HCT116 (cell line): Measurements from ENCODE around the gene IRF2BP2.

Experiments
- CTCF ChIP-seq, 3 experiments: fragments of 200-600 bp in 1 of 3; sonication (generic) in 1 of 3; IDR thresholded peaks in 2 of 3; conservative IDR thresholded peaks in 1 of 3; 2 replicates each; pipeline ENCODE4 v1.5.1; 2012 to 2017; ENCODE audit warnings: low read depth in 2 of 3, low read length in 2 of 3, antibody characterized with exemption in 1 of 3, borderline replicate concordance in 1 of 3, control low read depth in 1 of 3, mild to moderate bottlenecking in 1 of 3, mixed read lengths in 1 of 3, mixed run types in 1 of 3, moderate library complexity in 1 of 3; ENCODE audit not compliant: insufficient read depth in 1 of 3
- EZH2 ChIP-seq: fragments of 200-600 bp; sonication (generic); IDR thresholded peaks from 2 replicates; pipeline ENCODE4 v1.6.1; 2017; ENCODE audit warnings: antibody characterized with exemption, mixed run types
- JUND ChIP-seq: IDR thresholded peaks from 2 replicates; pipeline ENCODE4 v1.6.1; 2012
- POLR2A ChIP-seq: IDR thresholded peaks from 2 replicates; pipeline ENCODE4 v1.7.0; 2011; ENCODE audit warnings: borderline replicate concordance; ENCODE audit not compliant: insufficient read depth, insufficient read length; ENCODE audit errors: extremely low read depth
- SRF ChIP-seq: IDR thresholded peaks from 2 replicates; pipeline ENCODE4 v1.6.1; 2012; ENCODE audit warnings: low read depth
- ZFX ChIP-seq: fragments of 450-650 bp; IDR thresholded peaks from 2 replicates; pipeline ENCODE4 v1.6.1; 2017

GRCh38 chr1:234578087-234578486, 31.9 kb downstream of the IRF2BP2 start:
- no peak for TF ChIP-seq SRF
- TF ChIP-seq JUND: no peak
- no peak for TF ChIP-seq POLR2A
- TF ChIP-seq ZFX: no peak
- TF ChIP-seq EZH2: no peak
- no peak for TF ChIP-seq CTCF (IDR thresholded peaks at IDR 0.05 in 2 of 3, conservative IDR thresholded peaks at IDR 0.05 in 1 of 3; ENCODE audit: borderline replicate concordance in 1 of 3, insufficient read depth in 1 of 3, low read depth in 2 of 3, low read length in 2 of 3)
